Parathyroid adenoma (tissue), 2 donors: ENCODE data around the gene AUH.
A peak's percentile ranks its signal among the peaks of the same experiment; 100 is the strongest.

Source experiments
- H2AFZ ChIP-seq: fragments of 300-600 bp; sonication (generic); one replicate; pipeline ENCODE4 v1.7.0; 2017; ENCODE audit warnings: antibody characterized with exemption, mild to moderate bottlenecking
- H3K27ac ChIP-seq: fragments of 300-600 bp; sonication (generic); one replicate; pipeline ENCODE4 v1.7.0; 2017
- H3K27me3 ChIP-seq: fragments of 300-600 bp; sonication (generic); one replicate; pipeline ENCODE4 v1.7.0; 2017; ENCODE audit warnings: low read length; ENCODE audit not compliant: control insufficient read depth, insufficient read depth
- H3K36me3 ChIP-seq: fragments of 300-600 bp; sonication (generic); one replicate; pipeline ENCODE4 v1.7.0; 2017; ENCODE audit warnings: low read length; ENCODE audit not compliant: control insufficient read depth, insufficient read depth
- H3K4me1 ChIP-seq: fragments of 300-600 bp; sonication (generic); one replicate; pipeline ENCODE4 v1.7.0; 2017; ENCODE audit warnings: control low read depth
- H3K4me2 ChIP-seq: fragments of 300-600 bp; sonication (generic); one replicate; pipeline ENCODE4 v1.7.0; 2017; ENCODE audit warnings: low read length
- H3K4me3 ChIP-seq: fragments of 300-600 bp; sonication (generic); one replicate; pipeline ENCODE4 v1.7.0; 2017; ENCODE audit warnings: low read depth, low read length
- H3K79me2 ChIP-seq: fragments of 300-600 bp; sonication (generic); one replicate; pipeline ENCODE4 v1.7.0; 2017; ENCODE audit warnings: control low read depth
- H3K9ac ChIP-seq: fragments of 300-600 bp; sonication (generic); one replicate; pipeline ENCODE4 v1.7.0; 2017; ENCODE audit warnings: mild to moderate bottlenecking
- H3K9me3 ChIP-seq: fragments of 300-600 bp; sonication (generic); one replicate; pipeline ENCODE4 v1.7.0; 2017; ENCODE audit warnings: low read length; ENCODE audit not compliant: control insufficient read depth
- TF ChIP-seq, protein P1 (sequence below): fragments of 300-600 bp; sonication (generic); IDR thresholded peaks from one replicate; pipeline ENCODE4 v1.7.0; 2017; ENCODE audit warnings: antibody characterized with exemption, mild to moderate bottlenecking
- donor health status: primary hyperparathyroidism.

The AUH gene

DNA sequence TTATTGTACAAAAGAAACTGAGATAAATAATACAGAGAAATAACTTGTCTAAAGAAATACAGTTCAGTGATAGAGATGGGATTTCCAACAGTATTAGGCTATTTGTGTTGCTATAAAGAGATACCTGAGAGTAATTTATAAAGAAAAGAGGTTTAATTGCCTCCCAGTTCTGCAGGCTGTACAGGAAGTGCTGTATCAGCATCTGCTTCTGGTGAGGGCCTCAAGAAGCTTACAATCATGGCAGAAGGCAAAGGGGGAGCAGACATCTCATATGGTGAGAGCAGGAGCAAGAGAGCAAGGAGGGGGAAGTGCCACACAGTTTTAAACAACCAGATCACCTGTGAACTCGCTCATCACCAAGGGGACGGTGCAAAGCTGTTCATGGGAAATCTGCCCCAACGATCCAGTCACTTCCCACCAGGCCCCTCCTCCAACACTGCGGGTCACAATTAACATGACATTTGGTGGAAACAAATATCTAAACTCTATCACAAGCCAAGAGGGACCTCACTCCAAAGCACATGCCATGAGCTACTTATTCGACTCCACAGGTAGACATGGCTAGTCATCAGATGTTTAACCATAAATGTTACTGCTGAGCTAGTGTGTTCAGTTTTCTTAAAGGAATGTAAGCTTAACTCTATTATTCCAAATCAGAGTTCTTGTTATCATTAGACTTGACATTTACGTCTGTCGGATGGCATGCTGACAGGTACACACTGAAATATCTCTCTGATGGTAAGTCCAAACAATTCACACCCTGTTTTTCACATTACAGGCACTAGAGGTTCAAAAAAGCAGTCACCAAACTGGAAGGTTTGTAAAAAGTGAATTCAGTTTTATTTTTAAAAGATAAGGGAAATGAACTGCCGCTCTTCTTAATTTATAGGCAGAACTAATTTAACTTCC lies 82.2 kb downstream of the AUH start:
- Histone ChIP-seq H3K27ac (no peak overlapping the region), H3K4me1 (peaks cover 4% of the 10 kb centered on the region), H3K9ac (no peak overlapping the region), H3K4me3 (no peak overlapping the region), H3K9me3 (no peaks in the 10 kb centered on the region), H3K27me3 (no peaks in the 10 kb centered on the region), H2AFZ (no peak overlapping the region), H3K4me2 (no peak overlapping the region), H3K79me2 (no peaks in the 10 kb centered on the region), H3K36me3 (no peaks in the 10 kb centered on the region)
- TF ChIP-seq, protein P1, sequence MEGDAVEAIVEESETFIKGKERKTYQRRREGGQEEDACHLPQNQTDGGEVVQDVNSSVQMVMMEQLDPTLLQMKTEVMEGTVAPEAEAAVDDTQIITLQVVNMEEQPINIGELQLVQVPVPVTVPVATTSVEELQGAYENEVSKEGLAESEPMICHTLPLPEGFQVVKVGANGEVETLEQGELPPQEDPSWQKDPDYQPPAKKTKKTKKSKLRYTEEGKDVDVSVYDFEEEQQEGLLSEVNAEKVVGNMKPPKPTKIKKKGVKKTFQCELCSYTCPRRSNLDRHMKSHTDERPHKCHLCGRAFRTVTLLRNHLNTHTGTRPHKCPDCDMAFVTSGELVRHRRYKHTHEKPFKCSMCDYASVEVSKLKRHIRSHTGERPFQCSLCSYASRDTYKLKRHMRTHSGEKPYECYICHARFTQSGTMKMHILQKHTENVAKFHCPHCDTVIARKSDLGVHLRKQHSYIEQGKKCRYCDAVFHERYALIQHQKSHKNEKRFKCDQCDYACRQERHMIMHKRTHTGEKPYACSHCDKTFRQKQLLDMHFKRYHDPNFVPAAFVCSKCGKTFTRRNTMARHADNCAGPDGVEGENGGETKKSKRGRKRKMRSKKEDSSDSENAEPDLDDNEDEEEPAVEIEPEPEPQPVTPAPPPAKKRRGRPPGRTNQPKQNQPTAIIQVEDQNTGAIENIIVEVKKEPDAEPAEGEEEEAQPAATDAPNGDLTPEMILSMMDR, result no peak

GRCh38 chr9:91276513-91276912 lies 85.2 kb downstream of the AUH start:
- no peak overlapping the region for H3K27ac ChIP-seq
- no peaks in the 10 kb centered on the region for H3K27me3 ChIP-seq
- no peak overlapping the region for H3K9ac ChIP-seq
- peaks cover 4% of the 10 kb centered on the region for H3K4me1 ChIP-seq
- H3K9me3 ChIP-seq, result no peaks in the 10 kb centered on the region
- no peaks in the 10 kb centered on the region for H3K36me3 ChIP-seq
- no peak overlapping the region for H3K4me3 ChIP-seq
- H2AFZ ChIP-seq, result no peak overlapping the region
- TF ChIP-seq, protein P1, result no peak
- no peak overlapping the region for H3K4me2 ChIP-seq
- H3K79me2 ChIP-seq, result no peaks in the 10 kb centered on the region

DNA sequence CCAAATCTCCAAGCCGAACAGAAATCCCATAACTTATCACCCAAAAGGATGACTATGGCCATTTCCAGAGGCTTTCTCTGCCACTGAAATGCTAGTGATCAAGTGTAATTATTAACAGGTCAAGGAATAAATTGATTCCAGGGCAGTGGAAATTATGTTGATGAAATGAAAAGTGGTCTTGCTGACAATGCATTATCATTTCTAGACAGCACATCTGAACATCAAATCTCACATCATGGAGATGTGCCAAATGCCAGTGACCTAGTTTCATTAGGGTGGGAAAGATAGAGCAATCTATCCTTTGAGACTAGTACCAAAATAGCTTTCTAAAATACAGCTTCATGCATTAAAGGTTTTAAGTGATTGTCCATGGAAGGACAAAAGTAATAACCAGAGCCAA lies 86.1 kb downstream of the AUH start:
- H3K9ac ChIP-seq, result no peak overlapping the region

DNA sequence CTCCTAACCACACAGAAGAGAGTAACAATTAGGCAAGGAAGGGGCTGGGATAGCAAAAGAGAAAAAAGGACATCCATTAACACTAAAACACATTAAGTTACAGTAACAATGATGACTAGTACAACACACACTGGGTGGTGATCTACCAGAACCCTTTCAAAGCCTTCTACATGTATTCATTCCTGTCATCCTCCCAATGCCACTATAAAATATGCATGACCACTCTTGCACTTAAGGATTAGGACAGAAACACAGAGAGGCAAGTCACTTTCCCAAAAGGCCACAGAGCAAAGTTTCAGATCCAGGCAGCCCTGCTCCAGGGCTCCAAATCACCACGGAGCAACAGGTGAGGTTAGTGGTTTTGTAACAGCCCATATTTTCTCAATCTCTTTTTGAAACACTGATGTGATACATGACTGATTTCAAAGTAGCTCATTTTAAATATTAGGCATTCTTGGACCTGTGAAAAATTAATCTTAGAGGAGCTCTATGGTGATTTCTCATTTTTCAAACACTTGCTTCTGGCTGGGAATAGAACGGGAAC lies 86.7 kb downstream of the AUH start:
- no peaks in the 10 kb centered on the region for H3K27me3 ChIP-seq
- H3K27ac ChIP-seq, result no peak overlapping the region
- H3K36me3 ChIP-seq, result no peaks in the 10 kb centered on the region
- H2AFZ ChIP-seq, result no peak overlapping the region
- H3K4me3 ChIP-seq, result no peak overlapping the region
- no peak overlapping the region for H3K4me2 ChIP-seq
- no peaks in the 10 kb centered on the region for H3K9me3 ChIP-seq
- peaks cover 4% of the 10 kb centered on the region for H3K4me1 ChIP-seq
- H3K9ac ChIP-seq, result no peak overlapping the region
- TF ChIP-seq, protein P1, result no peak
- H3K79me2 ChIP-seq, result no peaks in the 10 kb centered on the region

More for the DNA sequence above, 86.1 kb downstream of the AUH start:
- Histone ChIP-seq H2AFZ (no peak overlapping the region), H3K27ac (no peak overlapping the region), H3K27me3 (no peaks in the 10 kb centered on the region), H3K4me2 (peak overlapping the region; percentile 9), H3K79me2 (no peaks in the 10 kb centered on the region), H3K4me3 (no peak overlapping the region), H3K9me3 (no peaks in the 10 kb centered on the region), H3K4me1 (peaks cover 4% of the 10 kb centered on the region), H3K36me3 (no peaks in the 10 kb centered on the region)
- TF ChIP-seq, protein P1, result no peak
